Suppressor macrophage treated with lipopolysaccharide for 4 hours (primary cell): Measurements from ENCODE around the gene RNF213.
A peak's percentile ranks its signal among the peaks of the same experiment; 100 is the strongest.
"Not testable (repeated sequence)": the region's sequence is repeated elsewhere in the genome, so short reads cannot be mapped to it uniquely, and the experiment has no call there.

Source experiments
- DNase-seq: peaks from one replicate; pipeline ENCODE4 v3.0.0-alpha.2; 2020

The RNF213 gene

GRCh38 chr17:80253631-80254395 lies 6.8 kb upstream of the RNF213 start:
- no peak for DNase-seq

- DNase-seq = peak; percentile 94
Measured at GRCh38 chr17:80254396-80255251, 6.0 kb upstream of the RNF213 start.

- DNase-seq = no peak
Measured at GRCh38 chr17:80256034-80256350, 4.7 kb upstream of the RNF213 start.

- DNase-seq = no peak
Measured at GRCh38 chr17:80257716-80258213, 2.9 kb upstream of the RNF213 start.

GRCh38 chr17:80258296-80258695 lies 2.4 kb upstream of the RNF213 start:
- not testable (repeated sequence) for DNase-seq

GRCh38 chr17:80259457-80260068 lies 1.1 kb upstream of the RNF213 start:
- no peak for DNase-seq

GRCh38 chr17:80260069-80260535 lies 550 bp upstream of the RNF213 start:
- peak; percentile 89 for DNase-seq

GRCh38 chr17:80261159-80261894 lies 675 bp downstream of the RNF213 start:
- DNase-seq = peak; percentile 52

- no peak for DNase-seq
Measured at GRCh38 chr17:80261895-80262279, 1.2 kb downstream of the RNF213 start.

- DNase-seq = no peak
Measured at GRCh38 chr17:80262291-80262690, 1.6 kb downstream of the RNF213 start.

- no peak for DNase-seq
Measured at GRCh38 chr17:80262775-80263244, 2.2 kb downstream of the RNF213 start.

GRCh38 chr17:80263253-80264204 lies 2.9 kb downstream of the RNF213 start:
- peak; percentile 98 for DNase-seq

- peak; percentile 17 for DNase-seq
Measured at GRCh38 chr17:80264205-80265075, 3.8 kb downstream of the RNF213 start.

- no peak for DNase-seq
Measured at GRCh38 chr17:80265205-80266068, 4.8 kb downstream of the RNF213 start.

- no peak for DNase-seq
Measured at GRCh38 chr17:80267391-80267790, 6.7 kb downstream of the RNF213 start.

- no peak for DNase-seq
Measured at GRCh38 chr17:80268427-80268826, 7.8 kb downstream of the RNF213 start.

- no peak for DNase-seq
Measured at GRCh38 chr17:80269405-80269807, 8.8 kb downstream of the RNF213 start.

GRCh38 chr17:80270104-80270503 lies 9.5 kb downstream of the RNF213 start:
- no peak for DNase-seq

GRCh38 chr17:80270836-80271235 lies 10.2 kb downstream of the RNF213 start:
- peak; percentile 32 for DNase-seq
